GM21737 (cell line): ENCODE measurements around the gene LRRC49.
"Not testable (repeated sequence)": the region's sequence is repeated elsewhere in the genome, so short reads cannot be mapped to it uniquely, and the experiment has no call there.

Experiments used
- ATAC-seq: cut with Tn5 transposase; IDR thresholded peaks from one replicate; pipeline ENCODE4 v1.9.1; 2021; ENCODE audit warnings: mild to moderate bottlenecking, moderate library complexity; ENCODE audit not compliant: unreplicated experiment

Gene LRRC49

GRCh38 chr15:70920981-70921696 is 28.5 kb downstream of the LRRC49 start:
- ATAC-seq = no peak

- no peak for ATAC-seq
Observed at GRCh38 chr15:70922119-70922518, 29.5 kb downstream of the LRRC49 start.

GRCh38 chr15:70923311-70924080 is 30.9 kb downstream of the LRRC49 start:
- no peak for ATAC-seq

GRCh38 chr15:70926914-70927313 is 34.3 kb downstream of the LRRC49 start:
- not testable (repeated sequence) for ATAC-seq

DNA sequence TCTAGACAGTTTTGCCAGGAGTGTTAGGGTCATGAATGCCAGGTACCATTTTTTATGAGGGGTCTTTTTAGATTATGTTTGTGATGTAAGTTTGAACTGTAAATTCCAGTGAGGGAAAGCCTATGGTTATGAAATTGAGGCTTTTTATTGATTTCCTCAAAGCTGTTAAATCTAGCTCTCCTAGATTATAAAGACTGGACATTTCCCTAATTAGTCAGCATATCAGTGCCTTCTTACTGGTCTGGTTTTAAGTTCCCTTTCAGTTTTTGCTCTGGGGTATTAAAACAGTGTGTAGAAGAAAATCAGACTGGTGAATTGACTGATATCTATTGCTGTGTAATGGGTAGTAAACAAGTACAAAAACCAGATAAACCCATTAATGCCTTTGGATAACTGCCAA is 39.2 kb downstream of the LRRC49 start:
- ATAC-seq = no peak

GRCh38 chr15:70932397-70932796 is 39.8 kb downstream of the LRRC49 start:
- ATAC-seq = no peak

- ATAC-seq = no peak
Observed at GRCh38 chr15:70933411-70933810, 40.8 kb downstream of the LRRC49 start.

DNA sequence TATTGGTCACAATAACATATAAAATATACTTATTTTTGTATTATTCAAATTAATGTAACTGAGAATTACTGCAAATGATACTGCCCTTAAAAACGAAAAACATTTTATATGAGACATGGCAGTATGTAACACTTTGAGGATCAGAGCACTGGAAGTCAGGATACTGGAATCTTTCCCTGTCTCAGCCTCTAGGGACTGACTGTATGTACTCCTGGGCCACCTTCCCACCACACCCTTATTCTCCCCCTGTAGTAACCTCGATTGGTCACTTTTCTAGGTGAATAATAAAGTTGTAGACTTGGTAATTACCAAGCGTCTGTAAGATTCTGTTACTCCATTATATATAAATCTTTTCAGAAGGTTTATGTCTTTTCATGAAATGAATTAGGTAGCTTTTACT is 43.0 kb downstream of the LRRC49 start:
- ATAC-seq = no peak

DNA sequence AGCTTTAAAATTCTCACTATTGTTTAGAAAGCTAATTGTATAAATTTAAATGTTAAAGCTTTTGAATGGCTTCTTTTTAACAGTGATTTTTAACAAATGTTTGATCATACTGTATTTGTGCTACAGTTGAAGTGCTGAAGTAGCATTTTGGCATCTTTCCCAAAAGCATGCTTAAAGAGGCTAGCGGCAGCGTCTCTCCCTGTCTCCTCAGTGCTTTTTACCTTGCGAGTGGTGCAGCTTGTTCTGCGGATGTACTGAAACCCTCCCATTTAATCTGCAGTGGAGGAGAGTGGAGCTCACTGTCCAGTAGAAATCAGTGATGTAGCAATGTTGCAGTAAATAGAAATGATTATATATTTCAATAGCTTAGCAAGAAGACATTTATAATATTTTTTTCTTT is 43.7 kb downstream of the LRRC49 start:
- ATAC-seq = no peak

GRCh38 chr15:70943285-70943684 is 50.7 kb downstream of the LRRC49 start:
- not testable (repeated sequence) for ATAC-seq

GRCh38 chr15:70947351-70948335 is 55.0 kb downstream of the LRRC49 start:
- ATAC-seq = no peak

DNA sequence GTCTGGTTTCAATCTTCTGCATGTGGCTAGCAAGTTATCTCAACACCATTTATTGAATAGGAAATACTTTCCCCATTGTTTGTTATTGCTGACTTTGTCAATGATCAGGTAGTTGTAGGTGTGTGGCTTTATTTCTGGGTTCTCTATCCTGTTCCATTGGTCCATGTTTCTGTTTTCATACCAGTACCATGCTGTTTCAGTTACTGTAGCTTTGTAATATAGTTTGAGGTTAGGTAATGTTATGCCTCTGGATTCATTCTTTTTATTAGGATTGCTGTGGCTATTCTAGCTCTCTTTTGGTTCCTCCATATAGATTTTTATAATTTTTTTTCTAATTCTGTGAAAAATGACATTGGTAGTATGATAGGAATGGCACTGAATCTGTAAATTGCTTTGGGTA is 58.3 kb downstream of the LRRC49 start:
- no peak for ATAC-seq

- no peak for ATAC-seq
Observed at GRCh38 chr15:70954171-70954570, 61.5 kb downstream of the LRRC49 start.

GRCh38 chr15:70954733-70955132 is 62.1 kb downstream of the LRRC49 start:
- no peak for ATAC-seq

- no peak for ATAC-seq
Observed at GRCh38 chr15:70955151-70955550, 62.5 kb downstream of the LRRC49 start.

DNA sequence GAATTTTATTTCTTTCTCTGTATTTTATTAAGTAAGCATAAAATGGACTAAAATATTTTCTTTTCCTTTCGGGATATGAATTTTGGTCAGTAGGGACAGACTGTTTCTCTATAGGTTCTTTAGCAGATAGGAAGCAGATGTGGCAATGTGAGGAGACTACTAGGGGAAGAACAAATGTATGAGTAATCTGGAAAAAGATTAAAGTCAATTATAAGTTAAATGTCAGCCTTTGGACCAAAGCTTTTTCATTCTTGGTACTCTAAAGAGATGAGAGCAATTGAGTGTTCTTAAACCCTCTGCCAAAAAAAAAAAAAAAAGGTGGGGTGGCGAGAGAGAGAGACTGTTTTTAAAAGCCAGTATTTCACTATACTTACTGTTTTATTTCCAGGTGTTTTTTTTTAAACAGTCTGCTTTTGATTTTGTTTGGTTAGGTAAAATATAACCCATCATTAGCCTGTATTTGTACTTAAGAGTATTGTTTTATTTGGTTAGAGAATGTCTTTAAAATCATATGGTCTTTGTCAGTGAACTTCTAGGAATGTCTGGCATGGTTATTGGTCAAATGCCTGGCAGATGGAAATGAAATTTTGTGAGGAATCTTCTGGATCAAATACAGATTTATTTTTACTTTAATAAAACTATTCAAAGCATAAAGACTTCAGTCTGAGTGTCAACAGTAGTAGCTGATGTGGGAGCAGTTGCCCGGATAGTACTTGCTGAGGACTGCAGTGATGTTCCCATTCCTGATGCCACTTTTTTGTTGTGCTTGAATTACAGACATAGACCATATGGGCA is 63.8 kb downstream of the LRRC49 start:
- ATAC-seq = no peak

DNA sequence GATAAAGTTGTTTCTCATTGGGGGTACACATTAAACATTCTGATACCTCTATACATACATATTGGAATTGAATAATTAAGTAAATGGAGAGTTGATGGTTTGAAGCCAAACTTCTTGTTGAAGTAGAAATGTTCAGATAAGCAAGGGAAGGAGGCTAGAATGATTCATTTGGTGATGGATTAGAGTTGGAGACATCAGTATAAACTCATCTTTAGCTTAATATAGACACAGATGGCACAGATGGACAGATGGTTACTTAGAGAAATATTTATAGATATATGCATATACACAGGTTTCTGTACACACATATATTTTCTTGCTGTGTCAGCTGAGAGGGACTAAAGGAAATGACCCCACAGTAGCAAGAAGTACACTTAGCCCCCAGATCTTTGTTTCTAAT is 69.5 kb downstream of the LRRC49 start:
- no peak for ATAC-seq

DNA sequence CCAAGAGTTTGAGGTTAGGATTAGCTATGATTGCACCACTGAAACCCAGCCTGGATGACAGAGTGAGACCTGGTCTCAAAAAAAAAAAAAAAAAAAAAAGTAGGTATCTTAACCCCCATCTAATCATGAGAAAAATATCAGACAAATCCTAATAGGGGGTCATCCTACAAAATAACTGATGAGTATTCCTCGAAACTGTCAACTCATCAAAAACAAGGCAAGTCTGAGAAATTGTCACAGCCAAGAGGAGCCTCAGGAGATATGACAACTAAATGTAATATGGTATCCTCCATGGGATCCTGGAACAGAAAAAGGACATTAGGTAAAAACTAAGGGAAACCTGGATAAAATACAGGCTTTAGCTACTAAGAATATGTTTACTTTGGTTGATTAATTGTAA is 70.6 kb downstream of the LRRC49 start:
- ATAC-seq = no peak

DNA sequence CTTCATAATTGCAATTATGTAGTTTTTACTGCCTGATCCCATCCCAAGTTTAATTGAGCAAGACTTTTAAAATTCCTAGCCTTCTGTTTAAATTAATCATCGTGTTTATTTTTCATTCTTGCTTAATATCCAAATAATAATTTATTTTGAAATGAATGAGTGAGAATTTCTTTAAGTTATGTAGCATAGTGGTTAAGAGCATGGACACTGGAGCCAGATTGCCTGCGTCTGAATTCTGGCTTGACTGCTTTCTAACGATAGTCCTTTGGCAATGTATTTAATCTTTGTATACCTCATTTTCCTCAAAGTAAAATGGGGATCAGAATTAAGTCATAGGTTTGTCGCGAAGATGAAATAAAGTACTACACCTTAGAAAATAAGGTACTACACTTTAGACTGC is 71.4 kb downstream of the LRRC49 start:
- ATAC-seq = no peak

DNA sequence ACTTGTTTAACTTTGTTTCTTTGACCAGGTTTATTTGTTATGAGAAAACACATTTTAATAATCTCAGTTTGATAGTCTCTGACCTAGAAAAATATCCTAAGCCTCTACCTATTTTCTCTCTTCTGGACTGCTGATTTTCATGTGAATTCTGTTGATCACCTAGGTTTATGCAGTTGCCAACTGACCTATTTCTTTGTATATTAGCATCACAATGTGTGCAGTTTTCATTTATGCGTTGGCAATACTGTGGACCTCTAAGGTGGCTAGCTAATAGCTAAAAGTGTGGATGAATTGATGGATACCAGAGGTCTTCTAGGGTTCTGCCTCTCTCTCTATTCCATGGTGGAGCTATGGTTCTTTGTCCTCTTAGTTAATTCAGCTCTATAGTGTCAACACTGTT is 72.1 kb downstream of the LRRC49 start:
- ATAC-seq = no peak
